Gastroesophageal sphincter (tissue), 3 donors: ENCODE measurements around the gene KIAA1217.

Source experiments
- EP300 ChIP-seq: sonication (generic); formaldehyde crosslinking; IDR thresholded peaks from one replicate; pipeline ENCODE4 v1.6.1; 2017; ENCODE audit warnings: antibody characterized with exemption, mild to moderate bottlenecking
- POLR2A ChIP-seq, 2 donors: fragments of 450-650 bp; IDR thresholded peaks; one replicate each; pipeline ENCODE4 v1.6.1; 2017; ENCODE audit warnings: antibody characterized with exemption in 2 of 2, mild to moderate bottlenecking in 2 of 2, moderate library complexity in 1 of 2
- TF ChIP-seq, protein P1 (sequence below), 4 experiments: fragments of 200-600 bp in 2 of 4; fragments of 450-650 bp in 2 of 4; sonication (generic) in 1 of 4; IDR thresholded peaks; one replicate each; pipeline ENCODE4 v1.5.1; 2017 to 2019; ENCODE audit warnings: antibody characterized with exemption in 4 of 4, mild to moderate bottlenecking in 2 of 4, moderate library complexity in 2 of 4

DNA sequence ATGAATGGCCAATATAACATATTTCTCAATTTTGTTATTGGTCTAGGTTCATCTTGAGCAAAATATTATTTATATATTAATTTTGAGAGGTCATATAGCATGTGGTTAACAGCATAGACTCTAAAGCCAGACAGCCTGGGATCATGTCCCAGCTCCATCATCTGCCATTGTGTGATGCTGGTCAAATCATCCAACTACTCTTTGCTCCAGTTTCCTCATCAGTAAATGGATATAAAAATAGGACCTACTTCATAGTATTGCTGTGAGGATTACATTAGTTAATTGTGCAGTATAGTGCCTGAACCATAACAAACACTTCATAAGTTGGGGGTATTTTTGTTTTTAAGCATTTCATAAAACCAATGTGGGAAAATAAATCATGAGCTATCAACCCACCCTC, 199.0 kb downstream of the KIAA1217 start:
- TF ChIP-seq POLR2A (IDR thresholded peaks at IDR 0.05), result no peak
- TF ChIP-seq, protein P1, sequence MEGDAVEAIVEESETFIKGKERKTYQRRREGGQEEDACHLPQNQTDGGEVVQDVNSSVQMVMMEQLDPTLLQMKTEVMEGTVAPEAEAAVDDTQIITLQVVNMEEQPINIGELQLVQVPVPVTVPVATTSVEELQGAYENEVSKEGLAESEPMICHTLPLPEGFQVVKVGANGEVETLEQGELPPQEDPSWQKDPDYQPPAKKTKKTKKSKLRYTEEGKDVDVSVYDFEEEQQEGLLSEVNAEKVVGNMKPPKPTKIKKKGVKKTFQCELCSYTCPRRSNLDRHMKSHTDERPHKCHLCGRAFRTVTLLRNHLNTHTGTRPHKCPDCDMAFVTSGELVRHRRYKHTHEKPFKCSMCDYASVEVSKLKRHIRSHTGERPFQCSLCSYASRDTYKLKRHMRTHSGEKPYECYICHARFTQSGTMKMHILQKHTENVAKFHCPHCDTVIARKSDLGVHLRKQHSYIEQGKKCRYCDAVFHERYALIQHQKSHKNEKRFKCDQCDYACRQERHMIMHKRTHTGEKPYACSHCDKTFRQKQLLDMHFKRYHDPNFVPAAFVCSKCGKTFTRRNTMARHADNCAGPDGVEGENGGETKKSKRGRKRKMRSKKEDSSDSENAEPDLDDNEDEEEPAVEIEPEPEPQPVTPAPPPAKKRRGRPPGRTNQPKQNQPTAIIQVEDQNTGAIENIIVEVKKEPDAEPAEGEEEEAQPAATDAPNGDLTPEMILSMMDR (IDR thresholded peaks at IDR 0.05), result no peak
- TF ChIP-seq EP300, result no peak
